ENCODE measurements around the gene THG1L. TPM values are rescaled to one million over a fixed set of nuclear protein-coding genes. Genes with fewer than 3 reads are reported as not detected.

Gene THG1L
- total and polyA plus RNA-seq, 10 of the 15 experiments (the other 5 are each of a cell fraction or from before 2014, with no cell fraction given): 24.8 to 58.0 (median 34.5) TPM

GRCh38 chr5:157682257-157682656 is 49.0 kb upstream of the THG1L start:
- POLR2A ChIA-PET: interaction anchor here (0.7 to 0.9 kb wide), 2 partner anchors 69 to 74 kb away, joined by 3 to 4 read pairs; no protein-coding TSS in a partner anchor
- CTCF ChIA-PET: interaction anchor here (1.0 to 2.1 kb wide), 7 partner anchors 9 to 357 kb away, joined by 3 to 7 read pairs (median 4); no protein-coding TSS in a partner anchor
- Histone ChIP-seq H3K9ac (ENCODE audit: control insufficient read depth, insufficient read depth, low read length) (no peak overlapping the region), H3K9me3 (replicated peaks; ENCODE audit: control insufficient read depth, insufficient read depth, low read length) (no peaks in the 10 kb centered on the region), H3K4me2 (ENCODE audit: control insufficient read depth, insufficient read depth) (no peak overlapping the region), H3K27me3 (replicated peaks in 1 of 2; ENCODE audit: control insufficient read depth in 2 of 2, insufficient read depth in 2 of 2, low read length in 1 of 2) (no peaks in the 10 kb centered on the region; a peak in 1 of 4 replicates), H2AFZ (ENCODE audit: control insufficient read depth, low read depth, low read length) (no peak overlapping the region), H3K27ac (ENCODE audit: control insufficient read depth, insufficient read depth) (no peak overlapping the region), H3K36me3 (ENCODE audit: control insufficient read depth in 2 of 2, insufficient read depth in 2 of 2, low read length in 1 of 2) (no peaks in the 10 kb centered on the region), H3K79me2 (ENCODE audit: control insufficient read depth, insufficient read depth, low read length) (no peaks in the 10 kb centered on the region), H3K4me3 (no peak overlapping the region), H4K20me1 (ENCODE audit: control insufficient read depth, insufficient read depth) (no peaks in the 10 kb centered on the region), H3K4me1 (ENCODE audit: control insufficient read depth, insufficient read depth, low read length) (no peaks in the 10 kb centered on the region)
- no peak for DNase-seq (ENCODE audit: low read depth, low spot score)
- no peak for ATAC-seq
- in situ Hi-C loops (cut with MboI): no loop called here
- SMC1A ChIA-PET (ENCODE audit: uncharacterized antibody, unreplicated experiment): interaction anchor here (1.0 to 1.2 kb wide), 3 partner anchors 13 to 250 kb away, joined by 3 read pairs; no protein-coding TSS in a partner anchor
- WGBS (ENCODE audit: insufficient coverage, insufficient replicate concordance, low lambda C conversion rate, missing lambda C conversion rate): 13% methylated on average over 3 of the region's 3 CpGs
- TF ChIP-seq PRDM15 (CRISPR knock-in tag; IDR thresholded peaks at IDR 0.05) (no peak), ZBTB4 (CRISPR knock-in tag; IDR thresholded peaks at IDR 0.05) (no peak), POLR2AphosphoS5 (IDR thresholded peaks at IDR 0.05; ENCODE audit: low read length) (no peak), ZZZ3 (IDR thresholded peaks at IDR 0.05; ENCODE audit: control insufficient read depth, insufficient read length, low read depth) (no peak), REST (IDR thresholded peaks at IDR 0.05; ENCODE audit: low read depth, low read length) (no peak), USF1 (IDR thresholded peaks at IDR 0.05; ENCODE audit: borderline replicate concordance, extremely low read length, insufficient read depth, low read depth, low read length) (no peak), MEF2A (IDR thresholded peaks at IDR 0.05; ENCODE audit: insufficient read depth, low read depth, low read length) (no peak), BMI1 (IDR thresholded peaks at IDR 0.05; ENCODE audit: borderline replicate concordance) (no peak), RFX5 (IDR thresholded peaks at IDR 0.05; ENCODE audit: low read depth, low read length) (no peak)
- no peak for FAIRE-seq
- intact Hi-C loops (cut with micrococcal nuclease; ENCODE audit: unreplicated experiment): no loop called here
- RAD21 ChIA-PET (ENCODE audit: unreplicated experiment): interaction anchor here (1.5 kb wide), 1 partner anchor 36 kb away, joined by 4 read pairs; no protein-coding TSS in a partner anchor
- BruUV-seq (replicated peaks): no TSS peak

All from GM12878 (cell line).